ENCODE results near the gene LRIT1.

The LRIT1 gene

GRCh38 chr10:84195044-84195830, 46.1 kb downstream of the LRIT1 start:
- no peaks in the 10 kb centered on the region for H3K36me3 ChIP-seq (ENCODE audit: control insufficient read depth in 5 of 5, insufficient read depth in 5 of 5, low read length in 5 of 5)
- H3K9ac ChIP-seq (ENCODE audit: low read length in 5 of 5) = no peak overlapping the region
- peaks cover 0 to 23% (median 12%) of the 10 kb centered on the region in 5 donors for H3K4me1 ChIP-seq (ENCODE audit: control insufficient read depth in 5 of 5, insufficient read depth in 5 of 5, low read length in 5 of 5)
- H3K27ac ChIP-seq (ENCODE audit: low read depth, low read length) = no peak overlapping the region
- H3K4me3 ChIP-seq (ENCODE audit: low read depth in 1 of 5, low read length in 5 of 5) = peak overlapping the region in 3 of 5 donors; percentile 42 to 60 (median 48)
- peaks cover 26 to 54% (median 47%) of the 10 kb centered on the region in 5 donors for H3K27me3 ChIP-seq (ENCODE audit: control insufficient read depth in 5 of 5, insufficient read depth in 4 of 5, low read length in 5 of 5)
- H3K9me3 ChIP-seq (ENCODE audit: control insufficient read depth in 5 of 5, low read length in 5 of 5) = no peaks in the 10 kb centered on the region

- Histone ChIP-seq H3K9ac (ENCODE audit: low read length in 5 of 5) (no peak within 1 kb of the TSS), H3K4me3 (ENCODE audit: low read depth in 1 of 5, low read length in 5 of 5) (peak within 1 kb of the TSS; percentile 15 to 60 (median 48)), H3K36me3 (ENCODE audit: control insufficient read depth in 5 of 5, insufficient read depth in 5 of 5, low read length in 5 of 5) (no peaks in the 10 kb centered on the region), H3K9me3 (ENCODE audit: control insufficient read depth in 5 of 5, low read length in 5 of 5) (no peaks in the 10 kb centered on the region), H3K27me3 (ENCODE audit: control insufficient read depth in 5 of 5, insufficient read depth in 4 of 5, low read length in 5 of 5) (peaks cover 26 to 54% (median 47%) of the 10 kb centered on the region in 5 donors), H3K27ac (ENCODE audit: low read depth, low read length) (no peak within 1 kb of the TSS), H3K4me1 (ENCODE audit: control insufficient read depth in 5 of 5, insufficient read depth in 5 of 5, low read length in 5 of 5) (peaks cover 0 to 23% (median 12%) of the 10 kb centered on the region in 5 donors)
These were observed 46.8 kb downstream of the LRIT1 start, which contains the start of gene CDHR1 for GRCh38 chr10:84194424-84195043. TSS of gene CDHR1 (plus strand) at chr10:84194537. CDS start at chr10:84194761, 224 bp downstream.

DNA sequence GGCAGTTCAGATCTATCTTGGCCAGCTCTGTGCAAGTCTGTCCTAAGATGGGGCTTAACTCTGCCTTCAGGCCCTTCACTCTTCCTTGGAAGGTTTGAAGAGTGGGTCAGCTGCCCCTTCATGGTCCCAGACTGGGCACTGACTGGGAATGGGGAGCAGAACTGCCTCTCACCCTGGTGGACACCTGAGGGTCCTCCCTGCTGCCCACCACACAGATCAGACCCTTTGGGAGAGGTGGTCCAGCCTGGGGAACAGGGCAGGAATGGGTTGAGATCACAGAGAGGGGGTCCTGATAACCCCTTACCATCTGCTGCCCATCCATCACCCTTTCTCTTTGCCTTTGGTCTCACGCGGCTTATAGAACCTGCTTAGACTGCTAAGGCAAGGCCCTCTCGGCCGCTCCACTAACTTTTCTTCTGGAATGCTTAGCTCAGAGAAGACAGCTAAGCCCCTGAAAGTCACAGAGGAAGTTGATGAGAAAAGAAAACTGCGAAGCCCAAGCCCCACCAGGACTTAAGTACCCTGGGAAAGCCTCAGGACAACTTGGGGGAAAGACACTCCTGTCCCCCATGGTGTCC, 47.4 kb downstream of the LRIT1 start:
- H3K9me3 ChIP-seq (ENCODE audit: control insufficient read depth in 5 of 5, low read length in 5 of 5) = no peaks in the 10 kb centered on the region
- H3K4me3 ChIP-seq (ENCODE audit: low read depth in 1 of 5, low read length in 5 of 5) = peak overlapping the region; percentile 15 to 60 (median 48)
- H3K27ac ChIP-seq (ENCODE audit: low read depth, low read length) = no peak overlapping the region
- peaks cover 0 to 23% (median 12%) of the 10 kb centered on the region in 5 donors for H3K4me1 ChIP-seq (ENCODE audit: control insufficient read depth in 5 of 5, insufficient read depth in 5 of 5, low read length in 5 of 5)
- no peak overlapping the region for H3K9ac ChIP-seq (ENCODE audit: low read length in 5 of 5)
- no peaks in the 10 kb centered on the region for H3K36me3 ChIP-seq (ENCODE audit: control insufficient read depth in 5 of 5, insufficient read depth in 5 of 5, low read length in 5 of 5)
- peaks cover 26 to 54% (median 47%) of the 10 kb centered on the region in 5 donors for H3K27me3 ChIP-seq (ENCODE audit: control insufficient read depth in 5 of 5, insufficient read depth in 4 of 5, low read length in 5 of 5)

- H3K27me3 ChIP-seq (ENCODE audit: control insufficient read depth in 5 of 5, insufficient read depth in 4 of 5, low read length in 5 of 5) = peaks cover 26 to 51% (median 47%) of the 10 kb centered on the region in 5 donors
- H3K9ac ChIP-seq (ENCODE audit: low read length in 5 of 5) = no peak overlapping the region
- H3K4me3 ChIP-seq (ENCODE audit: low read depth in 1 of 5, low read length in 5 of 5) = no peak overlapping the region
- no peak overlapping the region for H3K27ac ChIP-seq (ENCODE audit: low read depth, low read length)
- no peaks in the 10 kb centered on the region for H3K36me3 ChIP-seq (ENCODE audit: control insufficient read depth in 5 of 5, insufficient read depth in 5 of 5, low read length in 5 of 5)
- H3K4me1 ChIP-seq (ENCODE audit: control insufficient read depth in 5 of 5, insufficient read depth in 5 of 5, low read length in 5 of 5) = peaks cover 0 to 23% (median 12%) of the 10 kb centered on the region in 5 donors
- no peaks in the 10 kb centered on the region for H3K9me3 ChIP-seq (ENCODE audit: control insufficient read depth in 5 of 5, low read length in 5 of 5)
These were observed 48.0 kb downstream of the LRIT1 start for GRCh38 chr10:84193327-84193726.

DNA sequence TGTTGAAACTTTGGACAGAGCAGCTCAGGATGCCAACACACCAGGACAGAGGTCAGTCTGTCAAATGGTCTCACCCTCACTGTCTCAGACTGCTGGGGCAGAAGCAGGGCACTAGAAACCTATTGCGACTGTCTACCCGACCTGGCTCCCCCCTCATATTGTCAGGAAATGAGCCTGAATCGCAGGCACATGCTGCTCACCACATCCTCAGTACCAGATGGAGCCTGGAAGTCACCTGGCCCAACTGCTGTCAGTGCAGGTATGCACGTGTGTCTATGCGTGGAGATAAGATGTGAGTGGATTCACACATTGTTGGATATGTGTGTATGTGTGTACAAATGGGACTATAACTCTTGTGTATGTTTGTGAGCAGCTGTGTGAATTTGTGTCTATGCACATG, 50.2 kb downstream of the LRIT1 start:
- Histone ChIP-seq H3K9ac (ENCODE audit: low read length in 5 of 5) (no peak overlapping the region), H3K27me3 (ENCODE audit: control insufficient read depth in 5 of 5, insufficient read depth in 4 of 5, low read length in 5 of 5) (peaks cover 26 to 33% (median 30%) of the 10 kb centered on the region in 5 donors), H3K4me3 (ENCODE audit: low read depth in 1 of 5, low read length in 5 of 5) (no peak overlapping the region), H3K4me1 (ENCODE audit: control insufficient read depth in 5 of 5, insufficient read depth in 5 of 5, low read length in 5 of 5) (peaks cover 0 to 23% (median 12%) of the 10 kb centered on the region in 5 donors), H3K9me3 (ENCODE audit: control insufficient read depth in 5 of 5, low read length in 5 of 5) (no peaks in the 10 kb centered on the region), H3K36me3 (ENCODE audit: control insufficient read depth in 5 of 5, insufficient read depth in 5 of 5, low read length in 5 of 5) (no peaks in the 10 kb centered on the region), H3K27ac (ENCODE audit: low read depth, low read length) (no peak overlapping the region)

DNA sequence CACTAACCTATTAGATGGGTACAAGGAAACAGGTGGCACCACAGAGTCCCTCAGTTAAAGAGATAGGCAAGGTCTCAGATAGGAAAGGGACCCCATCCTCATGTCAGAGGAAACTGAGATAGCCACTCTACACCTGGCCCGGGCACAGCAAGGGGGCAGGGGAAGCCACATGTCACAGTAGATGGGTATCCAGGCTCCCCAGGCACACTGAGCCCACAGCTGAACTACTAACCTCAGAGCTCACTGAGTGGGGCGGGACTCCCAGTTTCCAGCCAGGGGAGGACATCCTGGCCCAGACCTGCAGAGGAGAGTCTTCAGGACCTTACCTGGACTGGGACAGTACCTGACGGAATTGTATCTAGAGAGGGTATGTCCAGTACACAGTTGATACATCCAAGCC, 50.7 kb downstream of the LRIT1 start:
- H3K27ac ChIP-seq (ENCODE audit: low read depth, low read length) = no peak overlapping the region
- peaks cover 21 to 33% (median 26%) of the 10 kb centered on the region in 5 donors for H3K27me3 ChIP-seq (ENCODE audit: control insufficient read depth in 5 of 5, insufficient read depth in 4 of 5, low read length in 5 of 5)
- H3K36me3 ChIP-seq (ENCODE audit: control insufficient read depth in 5 of 5, insufficient read depth in 5 of 5, low read length in 5 of 5) = no peaks in the 10 kb centered on the region
- H3K4me3 ChIP-seq (ENCODE audit: low read depth in 1 of 5, low read length in 5 of 5) = no peak overlapping the region
- H3K9ac ChIP-seq (ENCODE audit: low read length in 5 of 5) = no peak overlapping the region
- peaks cover 0 to 23% (median 12%) of the 10 kb centered on the region in 5 donors for H3K4me1 ChIP-seq (ENCODE audit: control insufficient read depth in 5 of 5, insufficient read depth in 5 of 5, low read length in 5 of 5)
- H3K9me3 ChIP-seq (ENCODE audit: control insufficient read depth in 5 of 5, low read length in 5 of 5) = no peaks in the 10 kb centered on the region

DNA sequence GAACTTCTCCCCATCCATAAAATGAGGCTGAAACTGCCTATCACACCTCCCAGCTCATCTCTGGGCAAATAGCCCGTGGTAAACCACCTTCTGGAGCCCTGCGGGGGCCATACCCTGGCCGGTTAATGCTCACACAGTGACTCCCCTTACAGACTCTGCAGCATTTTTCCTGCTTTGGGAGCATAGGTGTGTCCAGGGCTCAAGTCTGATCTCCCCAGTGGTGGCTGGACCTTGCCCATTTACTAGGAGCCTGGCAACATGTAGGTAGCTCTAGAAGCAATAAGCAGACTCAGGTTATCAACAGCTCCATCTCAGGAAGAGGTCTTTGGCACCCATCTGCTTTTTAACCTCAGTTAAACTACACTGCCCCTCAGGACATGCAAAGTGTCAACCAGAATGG, 52.5 kb downstream of the LRIT1 start:
- H3K36me3 ChIP-seq (ENCODE audit: control insufficient read depth in 5 of 5, insufficient read depth in 5 of 5, low read length in 5 of 5) = no peaks in the 10 kb centered on the region
- H3K27ac ChIP-seq (ENCODE audit: low read depth, low read length) = no peak overlapping the region
- H3K4me3 ChIP-seq (ENCODE audit: low read depth in 1 of 5, low read length in 5 of 5) = no peak overlapping the region
- H3K4me1 ChIP-seq (ENCODE audit: control insufficient read depth in 5 of 5, insufficient read depth in 5 of 5, low read length in 5 of 5) = peaks cover 0 to 7% (median 0%) of the 10 kb centered on the region in 5 donors
- no peak overlapping the region for H3K9ac ChIP-seq (ENCODE audit: low read length in 5 of 5)
- H3K9me3 ChIP-seq (ENCODE audit: control insufficient read depth in 5 of 5, low read length in 5 of 5) = no peaks in the 10 kb centered on the region
- H3K27me3 ChIP-seq (ENCODE audit: control insufficient read depth in 5 of 5, insufficient read depth in 4 of 5, low read length in 5 of 5) = peaks cover 7 to 20% (median 12%) of the 10 kb centered on the region in 5 donors

DNA sequence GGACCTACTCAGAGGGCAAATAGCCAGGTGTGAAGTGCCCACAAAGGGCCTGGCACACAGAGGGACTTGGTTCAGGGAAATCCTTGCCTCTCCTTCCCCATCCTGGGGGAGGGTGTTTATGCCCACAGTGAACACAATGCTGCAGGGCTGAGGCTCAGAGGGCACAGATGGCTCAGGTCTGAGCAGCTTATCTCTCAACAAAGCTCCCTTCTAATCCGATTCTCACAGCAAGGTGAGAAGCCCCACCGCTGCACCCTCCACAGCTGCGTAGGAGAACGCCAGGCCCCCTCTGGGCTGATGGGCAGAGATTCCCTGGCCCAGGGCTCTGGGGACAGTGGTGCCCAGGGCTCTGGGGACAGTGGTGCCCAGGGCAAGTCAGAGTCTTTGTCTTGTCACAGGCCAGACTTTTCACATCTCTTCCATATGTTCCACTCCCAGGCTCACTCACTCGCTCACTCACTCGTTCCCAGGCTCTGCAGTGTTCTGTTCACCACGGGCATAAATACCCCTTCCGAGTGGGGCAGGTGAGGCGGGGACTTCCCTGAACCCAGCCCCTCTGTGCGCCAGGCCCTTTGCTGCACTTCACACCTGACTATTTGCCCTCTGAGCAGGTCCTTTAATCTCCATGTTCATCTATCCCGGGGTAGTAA, 55.7 kb downstream of the LRIT1 start:
- Histone ChIP-seq H3K36me3 (ENCODE audit: control insufficient read depth in 5 of 5, insufficient read depth in 5 of 5, low read length in 5 of 5) (no peaks in the 10 kb centered on the region), H3K27me3 (ENCODE audit: control insufficient read depth in 5 of 5, insufficient read depth in 4 of 5, low read length in 5 of 5) (peaks cover 0 to 11% (median 4%) of the 10 kb centered on the region in 5 donors), H3K9ac (ENCODE audit: low read length in 5 of 5) (no peak overlapping the region), H3K4me1 (ENCODE audit: control insufficient read depth in 5 of 5, insufficient read depth in 5 of 5, low read length in 5 of 5) (peaks cover 0 to 2% (median 0%) of the 10 kb centered on the region in 5 donors), H3K4me3 (ENCODE audit: low read depth in 1 of 5, low read length in 5 of 5) (no peak overlapping the region), H3K27ac (ENCODE audit: low read depth, low read length) (no peak overlapping the region), H3K9me3 (ENCODE audit: control insufficient read depth in 5 of 5, low read length in 5 of 5) (no peaks in the 10 kb centered on the region)

GRCh38 chr10:84184517-84184916, 56.8 kb downstream of the LRIT1 start:
- no peaks in the 10 kb centered on the region for H3K4me1 ChIP-seq (ENCODE audit: control insufficient read depth in 5 of 5, insufficient read depth in 5 of 5, low read length in 5 of 5)
- no peaks in the 10 kb centered on the region for H3K36me3 ChIP-seq (ENCODE audit: control insufficient read depth in 5 of 5, insufficient read depth in 5 of 5, low read length in 5 of 5)
- H3K9ac ChIP-seq (ENCODE audit: low read length in 5 of 5) = no peak overlapping the region

More at GRCh38 chr10:84184517-84184916, 56.8 kb downstream of the LRIT1 start:
- no peak overlapping the region for H3K4me3 ChIP-seq (ENCODE audit: low read depth in 1 of 5, low read length in 5 of 5)
- H3K27me3 ChIP-seq (ENCODE audit: control insufficient read depth in 5 of 5, insufficient read depth in 4 of 5, low read length in 5 of 5) = peaks cover 0 to 8% (median 4%) of the 10 kb centered on the region in 5 donors
- H3K9me3 ChIP-seq (ENCODE audit: control insufficient read depth in 5 of 5, low read length in 5 of 5) = no peaks in the 10 kb centered on the region
- H3K27ac ChIP-seq (ENCODE audit: low read depth, low read length) = no peak overlapping the region
